ENCODE data around the gene TRIP11. TPM values are rescaled to one million over a fixed set of nuclear protein-coding genes. Genes with fewer than 3 reads are reported as not detected.
A peak's percentile ranks its signal among the peaks of the same experiment; 100 is the strongest.

TRIP11 gene
- total RNA-seq, 4 donors from 2014 or later = 23.3 to 59.1 (median 36.9) TPM

- Histone ChIP-seq H3K27ac (no peak overlapping the region), H3K9me3 (no peaks in the 10 kb centered on the region), H3K36me3 (peaks cover 44% of the 10 kb centered on the region), H3K4me1 (no peaks in the 10 kb centered on the region), H3K4me3 (no peak overlapping the region), H3K27me3 (no peaks in the 10 kb centered on the region)
- 97% methylated on average over 2 of the region's 2 CpGs for WGBS
- TF ChIP-seq POLR2AphosphoS5 (IDR thresholded peaks at IDR 0.05) (no peak), EP300 (IDR thresholded peaks at IDR 0.05) (no peak), POLR2A (IDR thresholded peaks at IDR 0.05) (no peak), CTCF (IDR thresholded peaks at IDR 0.05) (no peak)
- no peak for DNase-seq (ENCODE audit: low spot score in 2 of 2)
Measured at GRCh38 chr14:92004062-92004461, 35.8 kb downstream of the TRIP11 start.

GRCh38 chr14:91998667-91999570 is 40.9 kb downstream of the TRIP11 start:
- Histone ChIP-seq H3K4me3 (no peak overlapping the region), H3K27ac (no peak overlapping the region), H3K4me1 (peaks cover 3% of the 10 kb centered on the region), H3K27me3 (no peaks in the 10 kb centered on the region), H3K9me3 (no peaks in the 10 kb centered on the region), H3K36me3 (peaks cover 21% of the 10 kb centered on the region)
- DNase-seq (ENCODE audit: low spot score in 2 of 2) = no peak
- TF ChIP-seq POLR2A (IDR thresholded peaks at IDR 0.05) (no peak), EP300 (IDR thresholded peaks at IDR 0.05) (no peak), CTCF (IDR thresholded peaks at IDR 0.05) (no peak), POLR2AphosphoS5 (IDR thresholded peaks at IDR 0.05) (no peak)
- 64% methylated on average over 6 of the region's 6 CpGs for WGBS

- no peaks in the 10 kb centered on the region for H3K27me3 ChIP-seq
- H3K27ac ChIP-seq = no peak overlapping the region
- H3K4me1 ChIP-seq = peaks cover 3% of the 10 kb centered on the region
- H3K36me3 ChIP-seq = peaks cover 34% of the 10 kb centered on the region
- DNase-seq (ENCODE audit: low spot score in 2 of 2) = no peak
- TF ChIP-seq POLR2AphosphoS5 (IDR thresholded peaks at IDR 0.05) (no peak), POLR2A (IDR thresholded peaks at IDR 0.05) (no peak), CTCF (IDR thresholded peaks at IDR 0.05) (no peak), EP300 (IDR thresholded peaks at IDR 0.05) (no peak)
- no peaks in the 10 kb centered on the region for H3K9me3 ChIP-seq
- no peak overlapping the region for H3K4me3 ChIP-seq
Measured at GRCh38 chr14:91997492-91997891, 42.4 kb downstream of the TRIP11 start.

GRCh38 chr14:91996948-91997371 is 42.9 kb downstream of the TRIP11 start:
- Histone ChIP-seq H3K4me1 (peaks cover 3% of the 10 kb centered on the region), H3K9me3 (no peaks in the 10 kb centered on the region), H3K27me3 (no peaks in the 10 kb centered on the region), H3K27ac (no peak overlapping the region), H3K36me3 (peaks cover 39% of the 10 kb centered on the region), H3K4me3 (no peak overlapping the region)
- DNase-seq (ENCODE audit: low spot score in 2 of 2) = no peak
- no peak for TF ChIP-seq EP300 (IDR thresholded peaks at IDR 0.05)
- TF ChIP-seq POLR2AphosphoS5 (IDR thresholded peaks at IDR 0.05) = no peak
- peak; percentile 42 to 48 for TF ChIP-seq CTCF (IDR thresholded peaks at IDR 0.05)
- no peak for TF ChIP-seq POLR2A (IDR thresholded peaks at IDR 0.05)
- 16% methylated on average over 2 of the region's 2 CpGs for WGBS

GRCh38 chr14:91987192-91987591 is 52.7 kb downstream of the TRIP11 start:
- Histone ChIP-seq H3K27ac (no peak overlapping the region), H3K27me3 (no peaks in the 10 kb centered on the region), H3K4me1 (peaks cover 19% of the 10 kb centered on the region), H3K9me3 (no peaks in the 10 kb centered on the region), H3K36me3 (peaks cover 33% of the 10 kb centered on the region), H3K4me3 (no peak overlapping the region)
- TF ChIP-seq CTCF (IDR thresholded peaks at IDR 0.05) (no peak), EP300 (IDR thresholded peaks at IDR 0.05) (no peak), POLR2AphosphoS5 (IDR thresholded peaks at IDR 0.05) (no peak), POLR2A (IDR thresholded peaks at IDR 0.05) (no peak)
- WGBS = 94% methylated on average over 3 of the region's 3 CpGs
- DNase-seq (ENCODE audit: low spot score in 2 of 2) = no peak

All from suprapubic skin (tissue), 4 donors.